ENCODE data around the gene KRT9.

Gene KRT9

GRCh38 chr17:41551365-41551764, 20.5 kb downstream of the KRT9 start:
- DNase-seq (ENCODE audit: extremely low spot score), result no peak
- POLR2A ChIA-PET, result interaction anchor here (1.6 kb wide), 1 partner anchor 97 kb away, joined by 4 read pairs; no protein-coding TSS in a partner anchor
- CTCF ChIA-PET, result interaction anchor here (0.8 to 4.2 kb wide), 4 partner anchors 27 to 115 kb away, joined by 3 to 83 read pairs (median 4); no protein-coding TSS in a partner anchor
- TF ChIP-seq NFRKB (IDR thresholded peaks at IDR 0.05), result no peak
- TF ChIP-seq SP1 (IDR thresholded peaks at IDR 0.05), result no peak
- TF ChIP-seq L3MBTL2 (conservative IDR thresholded peaks at IDR 0.05), result no peak
- TF ChIP-seq SUZ12 (IDR thresholded peaks at IDR 0.05), result no peak
- TF ChIP-seq ZNF384 (IDR thresholded peaks at IDR 0.05), result no peak
- no peak for TF ChIP-seq BHLHE40 (IDR thresholded peaks at IDR 0.05; ENCODE audit: borderline replicate concordance)
- no peak for TF ChIP-seq TARDBP (IDR thresholded peaks at IDR 0.05)
- TF ChIP-seq FOXA1 (IDR thresholded peaks at IDR 0.05), result no peak
- no peak for TF ChIP-seq ARNT (IDR thresholded peaks at IDR 0.05)
- TF ChIP-seq CTBP1 (IDR thresholded peaks at IDR 0.05; ENCODE audit: borderline replicate concordance), result no peak
- no peak for TF ChIP-seq PKNOX1 (IDR thresholded peaks at IDR 0.05)
- TF ChIP-seq LEF1 (IDR thresholded peaks at IDR 0.05; ENCODE audit: borderline replicate concordance), result no peak
- no peak for TF ChIP-seq HDGF (IDR thresholded peaks at IDR 0.05; ENCODE audit: borderline replicate concordance)

GRCh38 chr17:41549596-41550039, 22.2 kb downstream of the KRT9 start:
- CTCF ChIA-PET, result interaction anchor here (0.5 to 4.2 kb wide), 56 partner anchors 9 to 938 kb away, joined by 3 to 83 read pairs (median 4); partner anchors contain the start of genes KRT12, KRT36 and KRT9
- TF ChIP-seq FOXA1 (IDR thresholded peaks at IDR 0.05) (no peak), ARNT (IDR thresholded peaks at IDR 0.05) (no peak), SP1 (IDR thresholded peaks at IDR 0.05) (no peak), ELF4 (IDR thresholded peaks at IDR 0.05) (no peak), BHLHE40 (IDR thresholded peaks at IDR 0.05; ENCODE audit: borderline replicate concordance) (no peak), HDGF (IDR thresholded peaks at IDR 0.05; ENCODE audit: borderline replicate concordance) (no peak), FOXK2 (IDR thresholded peaks at IDR 0.05) (no peak), NFRKB (IDR thresholded peaks at IDR 0.05) (no peak), CTBP1 (IDR thresholded peaks at IDR 0.05; ENCODE audit: borderline replicate concordance) (no peak), L3MBTL2 (conservative IDR thresholded peaks at IDR 0.05) (no peak), LEF1 (IDR thresholded peaks at IDR 0.05; ENCODE audit: borderline replicate concordance) (no peak), SUZ12 (IDR thresholded peaks at IDR 0.05) (no peak), FOXM1 (IDR thresholded peaks at IDR 0.05; ENCODE audit: borderline replicate concordance) (no peak)
- POLR2A ChIA-PET, result interaction anchor here (0.6 to 2.2 kb wide), 6 partner anchors 11 to 731 kb away, joined by 3 to 10 read pairs (median 4); no protein-coding TSS in a partner anchor
- DNase-seq (ENCODE audit: extremely low spot score), result no peak

GRCh38 chr17:41548844-41549595, 22.8 kb downstream of the KRT9 start:
- ChIA-PET CTCF (interaction anchor here (0.6 to 4.2 kb wide), 72 partner anchors 9 to 936 kb away, joined by 3 to 83 read pairs (median 4); partner anchors contain the start of genes KRT12, KRT20, KRT36 and KRT9), POLR2A (interaction anchor here (0.6 to 2.2 kb wide), 9 partner anchors 11 to 730 kb away, joined by 3 to 10 read pairs (median 4); no protein-coding TSS in a partner anchor)
- peak; percentile 86 for DNase-seq (ENCODE audit: extremely low spot score)
- no peak for TF ChIP-seq HDGF (IDR thresholded peaks at IDR 0.05; ENCODE audit: borderline replicate concordance)
- no peak for TF ChIP-seq FOXK2 (IDR thresholded peaks at IDR 0.05)
- no peak for TF ChIP-seq NFRKB (IDR thresholded peaks at IDR 0.05)
- no peak for TF ChIP-seq CTBP1 (IDR thresholded peaks at IDR 0.05; ENCODE audit: borderline replicate concordance)
- no peak for TF ChIP-seq TARDBP (IDR thresholded peaks at IDR 0.05)
- no peak for TF ChIP-seq SUZ12 (IDR thresholded peaks at IDR 0.05)
- TF ChIP-seq SP1 (IDR thresholded peaks at IDR 0.05), result no peak
- TF ChIP-seq ELF4 (IDR thresholded peaks at IDR 0.05), result no peak
- TF ChIP-seq FOXM1 (IDR thresholded peaks at IDR 0.05; ENCODE audit: borderline replicate concordance), result no peak
- TF ChIP-seq ARNT (IDR thresholded peaks at IDR 0.05), result no peak
- TF ChIP-seq L3MBTL2 (conservative IDR thresholded peaks at IDR 0.05), result no peak
- no peak for TF ChIP-seq LEF1 (IDR thresholded peaks at IDR 0.05; ENCODE audit: borderline replicate concordance)
- no peak for TF ChIP-seq BHLHE40 (IDR thresholded peaks at IDR 0.05; ENCODE audit: borderline replicate concordance)
- no peak for TF ChIP-seq FOXA1 (IDR thresholded peaks at IDR 0.05)
- no peak for TF ChIP-seq PKNOX1 (IDR thresholded peaks at IDR 0.05)
- no peak for TF ChIP-seq ZNF384 (IDR thresholded peaks at IDR 0.05)

- ChIA-PET POLR2A (interaction anchor here (0.6 to 2.2 kb wide), 5 partner anchors 78 to 140 kb away, joined by 3 to 10 read pairs (median 4); no protein-coding TSS in a partner anchor), CTCF (interaction anchor here (0.7 to 4.2 kb wide), 51 partner anchors 8 to 753 kb away, joined by 3 to 83 read pairs (median 5); partner anchors contain the start of genes KRT12, KRT20, KRT36 and KRT9)
- no peak for DNase-seq (ENCODE audit: extremely low spot score)
- TF ChIP-seq BHLHE40 (IDR thresholded peaks at IDR 0.05; ENCODE audit: borderline replicate concordance) (no peak), ZNF384 (IDR thresholded peaks at IDR 0.05) (no peak), LEF1 (IDR thresholded peaks at IDR 0.05; ENCODE audit: borderline replicate concordance) (no peak), FOXK2 (IDR thresholded peaks at IDR 0.05) (no peak), CTBP1 (IDR thresholded peaks at IDR 0.05; ENCODE audit: borderline replicate concordance) (no peak), ARNT (IDR thresholded peaks at IDR 0.05) (no peak), HDGF (IDR thresholded peaks at IDR 0.05; ENCODE audit: borderline replicate concordance) (no peak), SP1 (IDR thresholded peaks at IDR 0.05) (no peak), NFRKB (IDR thresholded peaks at IDR 0.05) (no peak)
Measured at GRCh38 chr17:41547921-41548843, 23.7 kb downstream of the KRT9 start.

GRCh38 chr17:41547378-41547841, 24.4 kb downstream of the KRT9 start:
- ChIA-PET POLR2A (no interaction called here), CTCF (interaction anchor here (1.3 to 4.2 kb wide), 7 partner anchors 13 to 637 kb away, joined by 5 to 83 read pairs (median 26); no protein-coding TSS in a partner anchor)
- no peak for DNase-seq (ENCODE audit: extremely low spot score)
- no peak for TF ChIP-seq ELF4 (IDR thresholded peaks at IDR 0.05)
- no peak for TF ChIP-seq NFRKB (IDR thresholded peaks at IDR 0.05)
- no peak for TF ChIP-seq ZNF384 (IDR thresholded peaks at IDR 0.05)
- TF ChIP-seq SP1 (IDR thresholded peaks at IDR 0.05), result no peak
- TF ChIP-seq FOXK2 (IDR thresholded peaks at IDR 0.05), result no peak
- no peak for TF ChIP-seq FOXA1 (IDR thresholded peaks at IDR 0.05)
- no peak for TF ChIP-seq PKNOX1 (IDR thresholded peaks at IDR 0.05)
- TF ChIP-seq SUZ12 (IDR thresholded peaks at IDR 0.05), result no peak
- no peak for TF ChIP-seq L3MBTL2 (conservative IDR thresholded peaks at IDR 0.05)
- no peak for TF ChIP-seq HDGF (IDR thresholded peaks at IDR 0.05; ENCODE audit: borderline replicate concordance)
- no peak for TF ChIP-seq BHLHE40 (IDR thresholded peaks at IDR 0.05; ENCODE audit: borderline replicate concordance)
- TF ChIP-seq TARDBP (IDR thresholded peaks at IDR 0.05), result no peak
- TF ChIP-seq FOXM1 (IDR thresholded peaks at IDR 0.05; ENCODE audit: borderline replicate concordance), result no peak
- no peak for TF ChIP-seq CTBP1 (IDR thresholded peaks at IDR 0.05; ENCODE audit: borderline replicate concordance)
- no peak for TF ChIP-seq LEF1 (IDR thresholded peaks at IDR 0.05; ENCODE audit: borderline replicate concordance)
- TF ChIP-seq ARNT (IDR thresholded peaks at IDR 0.05), result no peak

Data from HEK293T (cell line).